Stimulated activated CD4-positive, alpha-beta T cell treated with anti-CD3 and anti-CD28 coated beads, Interleukin-15, amount 100 ng/mL, for 48 hours (primary cell): Measurements from ENCODE around the gene GIN1.
"Not testable (repeated sequence)": the region's sequence is repeated elsewhere in the genome, so short reads cannot be mapped to it uniquely, and the experiment has no call there.

Source experiments
- DNase-seq, 2 donors: peaks; one replicate each; pipeline ENCODE4 v3.0.0-alpha.2; 2020; ENCODE audit warnings: low read depth in 2 of 2

GIN1 gene

DNA sequence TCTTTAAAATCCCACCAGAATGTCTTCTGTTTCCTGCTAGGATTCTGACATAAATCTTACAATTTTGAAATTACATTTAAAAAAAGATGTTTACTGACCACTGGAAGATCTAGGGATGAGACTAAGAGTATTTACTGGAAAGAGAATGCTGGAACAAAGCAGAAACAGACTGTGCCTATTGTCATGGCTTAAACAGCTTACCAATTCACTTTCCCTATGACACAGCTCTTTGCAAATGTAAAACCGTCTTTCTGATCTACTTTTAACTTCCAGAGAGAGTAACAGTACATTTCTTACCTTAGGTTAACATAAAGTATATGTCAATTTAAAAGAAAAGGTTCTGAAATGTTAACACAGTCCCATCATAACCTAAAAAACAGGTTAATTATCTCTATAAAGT is 10.7 kb downstream of the GIN1 start:
- DNase-seq = no peak

DNA sequence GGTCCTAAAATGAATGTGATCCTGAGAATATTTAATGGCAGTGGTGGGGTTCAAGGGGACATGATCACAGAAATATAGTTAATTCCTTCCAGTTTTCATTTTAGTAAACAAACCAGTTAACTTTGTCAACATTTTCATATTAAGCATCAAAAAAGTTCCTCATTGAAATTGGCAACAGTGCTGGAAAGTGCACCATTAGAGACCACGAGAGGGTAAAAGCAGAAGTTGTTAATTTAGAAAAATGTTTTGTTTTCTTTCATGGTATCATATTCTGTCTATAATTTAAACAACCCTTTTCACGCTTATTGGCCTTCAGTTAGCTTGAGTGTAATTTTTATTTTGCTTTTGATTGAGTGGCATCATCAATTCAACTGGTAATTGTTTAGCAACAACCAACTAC is 11.9 kb downstream of the GIN1 start:
- no peak for DNase-seq

DNA sequence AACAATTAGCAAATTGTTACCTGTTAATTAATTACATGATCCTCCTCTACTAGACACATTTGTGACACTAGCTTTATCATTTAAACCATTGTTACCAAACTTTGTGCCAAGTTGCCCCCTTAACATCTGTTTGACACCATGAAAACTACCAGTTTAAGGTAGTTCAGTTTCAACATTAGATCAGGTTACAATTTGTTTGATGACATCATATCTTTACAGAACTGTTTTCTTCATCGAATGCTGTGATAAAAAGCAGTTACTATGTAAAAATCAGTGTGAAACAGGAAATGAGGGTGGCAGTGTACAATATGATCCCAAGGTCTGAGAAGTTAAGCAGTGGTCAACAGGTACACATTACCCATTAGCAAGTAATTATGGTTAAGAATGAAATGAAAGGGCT is 17.7 kb downstream of the GIN1 start:
- no peak for DNase-seq

DNA sequence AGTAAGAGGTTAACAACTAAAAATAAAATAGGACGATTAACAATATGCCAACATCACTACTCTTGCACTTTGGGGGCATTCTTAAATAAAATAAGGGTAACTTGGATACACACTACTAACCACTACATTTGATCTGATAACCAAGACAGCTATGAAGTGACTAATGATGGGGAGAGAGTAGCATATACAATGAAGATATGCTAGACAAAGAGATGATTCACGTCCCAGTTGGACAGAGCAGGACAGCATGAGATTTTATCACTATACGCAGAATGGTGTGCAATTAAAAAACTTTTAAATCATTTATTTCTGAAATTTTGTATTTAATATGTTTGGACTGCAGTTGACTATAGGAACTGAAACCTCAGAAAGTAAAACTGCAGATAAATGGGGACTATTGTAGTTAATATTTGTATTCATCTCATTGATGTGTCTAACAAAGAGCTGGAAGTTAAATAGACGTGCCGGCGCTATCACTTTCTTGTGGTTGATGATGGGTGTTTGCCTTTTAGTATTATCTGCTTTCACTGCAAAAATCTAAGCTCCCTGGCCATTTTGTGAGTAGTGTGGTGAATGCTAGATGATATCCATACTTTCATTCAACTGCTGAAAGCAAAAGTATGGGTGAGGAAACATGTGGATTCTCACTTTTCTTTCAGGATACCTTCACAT is 18.7 kb downstream of the GIN1 start:
- DNase-seq = no peak

DNA sequence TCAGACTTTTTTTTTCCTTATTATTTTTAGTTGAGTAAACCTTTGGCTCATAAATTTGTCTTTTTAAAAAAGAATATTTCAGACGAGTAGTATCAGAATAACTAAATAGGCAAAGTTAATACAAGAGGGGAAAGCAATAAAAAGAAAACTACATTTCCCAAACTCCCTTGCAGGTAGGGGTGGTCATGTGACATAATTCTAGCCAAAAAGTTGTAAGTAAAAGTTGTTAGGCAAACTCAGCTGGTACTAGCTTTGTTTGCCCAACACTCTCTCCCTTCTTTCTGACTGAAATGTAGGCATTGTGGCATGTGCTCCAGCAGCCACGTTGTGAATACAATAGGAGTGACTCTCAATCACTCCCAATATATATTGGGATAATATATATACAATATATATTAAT is 20.9 kb downstream of the GIN1 start:
- DNase-seq = no peak

DNA sequence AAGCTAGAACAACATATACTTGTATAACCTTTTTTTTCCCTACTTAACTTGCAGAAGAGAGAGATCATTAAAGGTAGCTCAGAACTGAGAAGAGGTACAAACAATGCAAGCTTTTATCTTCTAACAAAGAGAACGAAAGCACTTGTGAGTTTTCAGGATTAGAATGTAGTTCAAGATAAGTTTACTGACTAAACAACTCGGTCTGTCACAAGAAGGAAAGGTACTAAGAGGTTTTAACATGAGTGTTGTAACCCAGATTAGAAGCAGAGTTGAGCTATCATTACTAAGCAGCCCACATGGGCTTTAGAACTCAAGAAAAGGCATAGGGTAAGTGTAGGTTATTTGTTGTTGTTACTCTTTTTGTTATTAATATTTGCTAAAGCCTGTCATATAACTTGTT is 25.2 kb downstream of the GIN1 start:
- DNase-seq = no peak

DNA sequence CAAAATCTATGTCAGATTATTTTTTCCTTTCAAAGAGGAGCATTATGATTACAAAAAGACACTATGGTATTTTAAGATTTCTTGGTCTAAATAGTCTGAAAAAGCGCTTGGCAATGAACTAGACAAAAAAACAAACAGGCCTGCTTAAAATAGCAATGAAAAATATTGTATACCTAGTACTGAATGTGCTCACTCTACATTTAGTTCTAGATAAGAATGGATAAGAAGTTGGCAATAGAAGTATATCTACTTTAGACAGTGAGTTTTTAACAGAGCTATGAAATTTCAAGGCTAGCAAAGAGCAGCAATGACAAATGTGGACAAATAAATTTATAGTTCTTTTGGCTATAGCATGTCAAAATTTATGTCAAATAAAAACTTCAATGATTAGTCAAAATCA is 26.2 kb downstream of the GIN1 start:
- no peak for DNase-seq

DNA sequence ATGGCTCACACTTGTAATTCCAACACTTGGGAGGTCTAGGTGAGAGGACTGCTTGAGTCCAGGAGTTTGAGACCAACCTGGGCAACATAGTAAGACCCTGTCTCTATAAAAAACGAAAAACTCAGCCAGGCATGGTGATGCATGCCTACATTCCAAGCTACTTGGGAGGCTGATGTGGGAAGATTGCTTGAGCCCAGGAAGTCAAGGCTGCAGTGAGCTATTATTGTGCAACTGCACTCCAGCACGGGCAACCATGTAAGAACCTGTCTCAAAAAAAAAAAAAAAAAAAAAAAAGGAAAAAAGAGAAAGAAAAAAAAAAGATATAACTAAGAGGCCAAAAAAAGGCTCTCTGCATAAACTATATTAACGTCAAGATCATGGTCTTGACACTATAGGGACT is 27.3 kb downstream of the GIN1 start:
- DNase-seq = no peak

DNA sequence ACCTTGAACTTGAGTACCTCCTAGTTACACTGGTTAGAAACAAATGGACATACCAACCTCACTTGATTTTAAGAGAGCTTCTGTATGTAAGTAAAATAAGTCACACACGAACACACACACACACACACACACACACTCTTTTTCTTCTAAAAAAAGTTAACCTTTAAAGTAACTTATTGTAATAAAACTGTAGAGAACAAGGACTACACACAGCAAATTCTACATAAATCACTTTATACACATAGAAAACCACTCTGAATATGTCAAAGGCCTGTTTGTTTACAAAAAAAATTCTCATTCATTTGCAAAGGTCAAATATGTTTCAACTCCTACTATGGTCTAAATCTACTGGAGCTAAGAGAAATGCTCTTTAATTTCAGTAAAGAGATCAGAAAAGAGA is 29.1 kb downstream of the GIN1 start:
- no peak for DNase-seq

DNA sequence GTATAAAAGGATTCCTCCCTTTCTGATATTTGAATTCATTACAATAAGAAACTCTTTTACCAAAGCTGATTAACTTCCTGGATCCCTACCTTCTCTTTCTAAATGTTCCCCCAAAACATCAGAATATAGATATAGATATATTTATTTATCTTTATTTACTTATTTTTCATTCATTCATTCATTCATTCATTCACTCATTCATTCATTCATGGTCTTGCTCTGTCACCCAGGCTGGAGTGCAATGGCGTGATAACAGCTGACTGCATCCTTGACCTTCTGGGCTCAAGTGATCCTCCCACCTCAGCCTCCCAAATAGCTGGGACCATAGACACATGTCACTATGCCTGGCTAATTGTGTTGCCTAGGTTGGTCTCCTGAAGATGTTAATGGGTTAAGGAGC is 30.7 kb downstream of the GIN1 start:
- no peak for DNase-seq

DNA sequence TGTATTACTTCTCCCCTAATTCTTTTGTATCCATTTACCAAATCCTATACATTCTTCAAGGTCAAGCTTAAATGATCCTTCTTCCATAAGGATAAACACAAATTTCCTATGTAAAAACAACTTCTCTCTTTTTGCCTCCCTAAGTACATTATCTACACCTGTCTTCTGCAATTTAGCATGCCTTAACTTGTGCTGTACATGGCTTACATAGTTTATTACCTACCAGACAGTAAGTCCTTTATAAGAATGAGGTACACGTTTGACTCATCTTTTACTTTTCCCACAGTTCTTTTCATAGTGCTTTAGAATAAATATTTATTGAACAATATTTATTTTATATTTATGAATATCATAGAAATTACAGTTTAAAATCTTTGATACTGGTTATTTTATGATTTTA is 33.4 kb downstream of the GIN1 start:
- DNase-seq = no peak

DNA sequence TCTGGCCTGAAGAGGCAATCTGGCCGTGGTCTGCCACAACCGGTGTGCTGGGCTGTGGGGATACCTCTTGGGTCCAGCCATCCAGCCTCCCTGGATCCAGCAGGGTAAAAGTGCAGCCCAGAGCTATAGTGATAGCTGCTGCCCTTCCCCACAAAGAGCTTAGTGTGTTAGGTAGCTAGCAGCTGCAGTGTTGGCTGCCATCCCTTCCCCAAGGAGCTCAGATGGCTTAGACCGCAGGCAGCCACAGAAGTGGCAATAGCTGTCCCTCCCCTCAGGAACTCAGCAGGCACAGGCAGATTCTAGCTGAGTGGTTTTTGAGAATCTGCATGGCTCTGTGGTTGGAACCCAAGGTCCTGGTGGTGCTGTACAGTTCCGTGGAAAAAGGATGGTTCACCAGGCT is 40.1 kb downstream of the GIN1 start:
- DNase-seq = no peak

DNA sequence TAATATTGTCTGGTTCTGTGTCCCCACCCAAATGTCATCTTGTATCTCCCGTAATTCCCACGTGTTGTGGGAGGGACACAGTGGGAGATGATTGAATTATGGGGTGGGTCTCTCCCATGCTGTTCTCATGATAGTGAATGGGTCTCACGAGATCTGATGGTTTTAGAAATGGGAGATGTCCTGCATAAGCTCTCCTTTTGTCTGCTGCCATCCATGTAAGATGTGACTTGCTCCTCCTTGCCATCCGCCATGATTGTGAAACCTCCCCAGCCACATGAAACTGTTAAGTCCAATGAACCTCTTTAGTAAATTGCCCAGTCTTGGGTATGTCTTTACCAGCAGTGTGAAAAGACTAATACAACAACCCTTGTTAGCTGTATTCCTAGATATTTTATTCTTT is 44.5 kb downstream of the GIN1 start:
- DNase-seq = no peak

DNA sequence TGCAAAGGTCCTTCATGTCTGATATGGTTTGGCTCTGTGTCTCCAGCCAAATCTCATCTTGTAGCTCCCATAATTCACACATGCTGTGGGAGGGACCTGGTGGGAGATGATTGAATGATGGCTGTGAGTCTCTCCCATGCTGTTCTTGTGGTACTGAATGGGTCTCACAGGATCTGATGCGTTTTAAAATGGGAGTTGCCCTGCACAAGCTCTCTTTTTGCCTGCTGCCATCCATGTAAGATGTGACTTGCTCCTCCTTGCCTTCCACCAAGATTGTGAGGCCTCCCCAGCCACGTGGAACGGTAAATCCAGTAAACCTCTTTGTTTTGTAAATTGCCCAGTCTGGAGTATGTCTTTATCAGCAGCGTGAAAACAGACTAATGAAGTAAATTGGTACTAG is 46.4 kb downstream of the GIN1 start:
- DNase-seq = not testable (repeated sequence)

DNA sequence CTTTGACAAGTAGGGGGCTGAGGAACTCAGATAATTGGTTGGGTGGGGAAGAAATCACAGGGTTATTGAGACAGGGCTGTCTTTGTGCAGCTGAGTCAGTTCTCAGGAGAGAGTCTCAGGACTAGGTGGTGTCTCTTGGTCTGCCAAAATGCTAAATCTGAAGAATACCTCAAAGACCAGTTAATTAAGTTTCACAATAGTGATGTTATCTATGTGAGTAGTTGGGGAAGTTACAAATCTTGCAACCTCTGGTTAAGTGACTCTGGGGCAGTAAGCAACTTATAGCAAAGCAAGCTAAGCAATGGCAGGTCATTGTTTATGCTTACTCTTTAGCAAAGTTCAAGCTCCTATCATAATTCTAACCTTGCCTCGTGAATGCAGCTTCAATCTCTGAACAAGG is 53.6 kb downstream of the GIN1 start:
- DNase-seq = no peak

DNA sequence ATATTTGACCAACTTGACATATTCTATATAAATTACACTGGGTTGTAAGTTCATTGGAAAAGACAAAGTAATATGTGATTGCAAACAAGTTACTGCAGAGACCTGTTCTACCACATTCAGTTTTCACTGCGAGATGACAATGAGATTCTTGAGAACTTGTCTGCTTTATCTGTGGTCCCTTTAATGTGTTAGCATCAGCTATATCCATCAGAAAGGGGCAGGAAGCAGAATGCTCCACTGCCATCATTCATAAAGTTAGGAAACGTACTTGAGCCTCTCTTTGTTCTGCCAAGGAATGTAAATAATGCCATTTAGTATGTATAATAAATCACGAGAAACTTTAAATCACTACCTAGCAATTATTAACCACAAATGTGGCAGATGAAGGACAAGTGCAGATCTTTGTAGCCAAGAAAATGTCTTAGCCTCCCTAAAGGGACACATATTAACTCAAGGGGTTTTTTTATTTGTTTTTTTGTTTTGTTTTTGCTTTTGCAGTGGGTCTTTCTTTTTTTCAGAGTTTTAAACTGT is 59.4 kb downstream of the GIN1 start:
- DNase-seq = no peak

DNA sequence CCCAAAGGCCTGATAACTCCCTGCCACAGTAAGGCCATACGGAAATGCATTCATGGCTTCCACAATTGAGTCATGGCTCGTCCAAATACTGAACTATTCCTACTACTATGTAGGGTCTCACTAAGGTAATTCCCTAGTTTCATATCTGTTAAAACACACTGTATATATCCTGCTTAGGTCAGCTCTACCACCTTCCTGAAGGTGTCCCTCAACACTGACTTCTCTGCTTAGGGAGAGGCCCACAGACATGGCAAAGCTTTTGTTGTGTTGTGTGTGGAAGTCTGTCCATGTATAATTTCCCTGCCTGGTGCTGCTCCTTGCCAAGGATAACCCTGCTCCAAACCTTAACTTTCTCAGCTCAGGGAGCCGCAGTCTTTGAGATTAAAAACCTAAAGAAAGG is 60.4 kb downstream of the GIN1 start:
- DNase-seq = no peak

DNA sequence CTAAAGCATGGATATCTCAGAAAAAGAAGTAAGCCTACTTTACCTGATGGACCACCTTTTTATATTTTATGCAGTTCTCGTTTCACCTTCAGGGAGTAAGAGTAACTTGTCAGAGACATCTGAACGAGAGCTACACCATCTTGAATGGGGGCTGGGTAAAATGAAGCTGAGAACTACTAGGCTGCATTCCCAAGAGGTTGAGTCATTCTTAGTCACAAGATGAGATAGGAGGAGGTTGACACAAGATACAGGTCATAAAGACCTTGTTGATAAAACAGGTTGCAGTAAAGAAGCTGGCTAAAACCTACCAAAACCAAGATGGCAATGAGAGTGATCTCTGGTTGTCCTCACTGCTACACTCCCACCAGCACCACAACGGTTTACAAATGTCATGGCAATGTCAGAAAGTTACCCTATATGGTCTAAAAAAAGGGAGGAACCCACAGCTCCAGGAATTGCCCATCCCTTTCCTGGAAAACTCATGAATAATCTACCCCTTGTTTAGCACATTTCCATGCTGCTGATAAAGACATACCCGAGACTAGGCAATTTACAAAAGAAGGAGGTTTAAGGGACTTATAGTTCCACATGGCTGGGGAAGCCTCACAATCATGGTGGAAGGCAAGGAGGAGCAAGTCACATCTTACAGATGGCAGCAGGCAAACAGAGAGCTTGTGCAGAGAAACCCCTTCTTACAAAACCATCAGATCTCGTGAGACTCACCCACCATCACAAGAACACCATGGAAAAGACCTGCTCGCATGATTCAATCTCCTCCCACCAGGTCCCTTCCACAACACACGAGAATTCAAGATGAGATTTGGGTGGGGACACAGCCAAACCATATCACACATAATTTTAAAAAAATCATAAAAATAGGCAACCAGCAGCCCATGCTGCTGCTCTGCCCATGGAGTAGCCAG is 62.5 kb downstream of the GIN1 start:
- DNase-seq = no peak

DNA sequence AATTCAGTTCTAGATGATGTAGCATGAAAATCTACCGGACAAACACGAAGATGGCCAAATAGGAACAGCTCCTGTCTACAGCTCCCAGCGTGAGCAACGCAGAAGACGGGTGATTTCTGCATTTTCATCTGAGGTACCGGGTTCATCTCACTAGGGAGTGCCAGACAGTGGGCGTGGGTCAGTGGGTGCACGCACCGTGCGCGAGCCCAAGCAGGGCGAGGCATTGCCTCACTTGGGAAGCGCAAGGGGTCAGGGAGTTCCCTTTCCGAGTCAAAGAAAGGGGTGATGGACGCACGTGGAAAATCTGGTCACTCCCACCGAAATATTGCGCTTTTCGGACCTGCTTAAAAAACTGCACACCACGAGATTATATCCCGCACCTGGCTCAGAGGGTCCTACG is 73.2 kb downstream of the GIN1 start:
- DNase-seq = not testable (repeated sequence)

DNA sequence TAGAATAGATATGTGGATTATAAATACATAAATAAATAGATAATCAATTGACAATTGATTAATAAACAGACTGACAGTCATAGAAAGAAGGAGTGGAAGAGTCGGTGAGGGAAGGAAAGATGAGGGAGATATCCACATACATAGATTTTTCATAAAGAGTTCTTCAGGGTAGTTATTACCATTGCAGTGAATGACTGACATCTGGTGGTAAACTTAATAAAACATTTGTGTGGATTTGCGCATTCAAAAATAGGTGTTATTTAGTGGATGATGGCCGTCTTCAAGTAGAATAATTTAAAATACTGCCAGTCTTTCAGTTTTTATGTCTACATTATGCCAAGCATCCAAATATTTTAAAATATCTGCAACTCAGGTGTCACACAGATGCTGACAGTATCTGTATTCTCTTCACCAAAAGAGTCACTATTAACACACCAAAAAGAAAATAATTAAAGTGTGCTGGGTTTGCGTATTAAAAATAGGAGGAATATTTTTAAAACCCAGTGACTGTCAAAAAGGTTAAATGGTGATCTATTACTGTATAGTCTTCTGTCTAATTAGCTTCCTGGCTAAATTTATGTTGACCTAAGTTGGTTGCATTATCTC is 78.8 kb downstream of the GIN1 start:
- no peak for DNase-seq

DNA sequence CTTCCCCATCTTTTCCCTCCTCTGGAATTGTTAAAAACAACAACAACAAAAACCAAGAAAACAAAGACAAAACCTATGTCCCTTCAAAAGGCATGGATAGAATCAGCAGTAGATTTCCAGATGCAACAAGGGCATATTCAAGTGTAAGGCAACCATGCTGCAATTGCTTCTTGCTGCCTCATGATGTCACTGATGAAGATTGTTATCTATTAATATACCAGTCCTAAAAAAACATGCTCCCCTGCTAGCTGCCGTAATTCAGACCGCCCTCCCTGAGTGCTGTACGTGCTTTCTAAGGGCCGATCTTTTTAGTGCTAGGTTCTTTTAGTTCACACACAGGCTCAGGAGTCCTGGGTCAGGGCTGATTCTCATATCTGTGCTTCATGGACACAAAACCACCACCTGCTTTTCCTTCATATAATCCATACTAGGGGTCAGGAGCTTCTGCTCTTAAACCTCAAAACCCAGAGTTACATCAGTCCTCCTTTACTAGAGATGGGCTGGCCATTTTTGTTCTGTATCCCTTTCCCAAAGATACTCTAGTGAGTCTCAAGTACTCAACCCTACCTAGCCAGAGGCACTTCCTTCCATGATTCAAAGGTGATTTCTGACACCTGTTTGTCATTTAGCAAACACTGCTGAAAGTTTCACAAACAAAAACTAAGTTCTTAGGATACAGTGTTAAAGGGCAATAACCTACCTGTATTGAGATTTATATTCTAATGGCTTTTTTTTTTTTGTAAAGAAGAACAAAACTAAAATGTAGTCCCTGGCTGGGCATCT is 82.1 kb downstream of the GIN1 start:
- DNase-seq = no peak

DNA sequence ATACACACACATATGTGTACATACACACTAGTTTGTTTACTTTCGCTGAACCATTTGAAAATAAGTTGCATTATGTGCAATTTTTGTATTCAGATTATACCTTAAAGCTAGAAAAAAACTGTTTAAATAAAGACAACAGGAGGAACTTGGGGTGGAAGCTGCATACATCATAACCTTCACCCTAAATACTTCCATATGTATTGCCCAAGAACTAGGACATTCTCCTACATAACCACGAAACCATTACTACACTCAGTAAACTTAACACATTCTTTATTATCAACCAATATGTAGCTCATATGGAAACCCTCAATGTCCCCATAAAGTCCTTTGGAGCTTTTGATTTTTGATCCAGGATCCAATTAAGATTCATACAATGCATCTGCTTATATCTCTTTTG is 83.3 kb downstream of the GIN1 start:
- no peak for DNase-seq
